Smooth muscle cell (in vitro differentiated cells): ENCODE results near the gene TMEM156. TPM values are rescaled to one million over a fixed set of nuclear protein-coding genes. Genes with fewer than 3 reads are reported as not detected.

Experiments used
- DNase-seq: peaks from one replicate; lab custom pipeline; 2025; ENCODE audit not compliant: unreplicated experiment; lab: John Stamatoyannopoulos, UW
- H2AFZ ChIP-seq: fragments of 200-600 bp; sonication (generic); 2 replicates; pipeline ENCODE4 v1.6.0; 2016; ENCODE audit warnings: antibody characterized with exemption, low read depth, mild to moderate bottlenecking
- H3F3A ChIP-seq: fragments of 200-600 bp; sonication (generic); 2 replicates; pipeline ENCODE4 v1.6.0; 2017; ENCODE audit warnings: antibody characterized with exemption, low read depth
- H3K27ac ChIP-seq: fragments of 200-600 bp; sonication (generic); 2 replicates; pipeline ENCODE4 v1.5.1; 2016; ENCODE audit warnings: low read depth, mild to moderate bottlenecking
- H3K27me3 ChIP-seq: fragments of 200-600 bp; sonication (generic); 2 replicates; pipeline ENCODE4 v1.6.1; 2016; ENCODE audit warnings: low read depth, mild to moderate bottlenecking
- H3K36me3 ChIP-seq: fragments of 200-600 bp; sonication (generic); 2 replicates; pipeline ENCODE4 v1.5.1; 2016; ENCODE audit warnings: low read depth
- H3K4me1 ChIP-seq: fragments of 200-600 bp; sonication (generic); 2 replicates; pipeline ENCODE4 v1.5.1; 2016; ENCODE audit warnings: low read depth
- H3K4me2 ChIP-seq: fragments of 200-600 bp; sonication (generic); 2 replicates; pipeline ENCODE4 v1.6.0; 2016; ENCODE audit warnings: mild to moderate bottlenecking
- H3K4me3 ChIP-seq: fragments of 200-600 bp; sonication (generic); 2 replicates; pipeline ENCODE4 v1.5.1; 2016; ENCODE audit warnings: mild to moderate bottlenecking
- H3K79me2 ChIP-seq: fragments of 200-600 bp; sonication (generic); 2 replicates; pipeline ENCODE4 v1.6.0; 2016; ENCODE audit warnings: low read depth, mild to moderate bottlenecking
- H3K9ac ChIP-seq: fragments of 200-600 bp; sonication (generic); 2 replicates; pipeline ENCODE4 v1.6.0; 2016; ENCODE audit warnings: low read depth
- H3K9me3 ChIP-seq: fragments of 200-600 bp; sonication (generic); replicated peaks from 2 replicates; pipeline ENCODE4 v1.5.1; 2016; ENCODE audit warnings: low read depth
- H4K20me1 ChIP-seq: fragments of 200-600 bp; sonication (generic); 2 replicates; pipeline ENCODE4 v1.6.0; 2016; ENCODE audit warnings: low read depth
- WGBS: methylation state at CpG from one replicate; pipeline ENCODE4 v1.1.7; 2016; ENCODE audit warnings: low lambda C conversion rate; 5-methylcytosine and 5-hydroxymethylcytosine counted together
- polyA plus RNA-seq: library from polyadenylated mRNA; unstranded; fragments of >200 nt; fragmentation: Nextera tagmentation; extraction: Ambion mirVana; gene quantifications from 2 replicates; pipeline ENCODE4 v1.2.1, GENCODE V29; 2016
- total RNA-seq: library from RNA; depleted of rRNA; stranded (reverse); fragments of >200 nt; gene quantifications from 2 replicates; pipeline ENCODE4 v1.2.3, GENCODE V29; 2014
- TF ChIP-seq, protein P1 (sequence below): fragments of 200-600 bp; sonication (generic); IDR thresholded peaks from 2 replicates; pipeline ENCODE4 v1.5.1; 2017; ENCODE audit warnings: borderline replicate concordance, mild to moderate bottlenecking, antibody characterized with exemption; ENCODE audit not compliant: insufficient read depth, poor library complexity, severe bottlenecking

Gene TMEM156
- total and polyA plus RNA-seq, 2 experiments from 2014 or later: 0.04 TPM; not detected in 1

DNA sequence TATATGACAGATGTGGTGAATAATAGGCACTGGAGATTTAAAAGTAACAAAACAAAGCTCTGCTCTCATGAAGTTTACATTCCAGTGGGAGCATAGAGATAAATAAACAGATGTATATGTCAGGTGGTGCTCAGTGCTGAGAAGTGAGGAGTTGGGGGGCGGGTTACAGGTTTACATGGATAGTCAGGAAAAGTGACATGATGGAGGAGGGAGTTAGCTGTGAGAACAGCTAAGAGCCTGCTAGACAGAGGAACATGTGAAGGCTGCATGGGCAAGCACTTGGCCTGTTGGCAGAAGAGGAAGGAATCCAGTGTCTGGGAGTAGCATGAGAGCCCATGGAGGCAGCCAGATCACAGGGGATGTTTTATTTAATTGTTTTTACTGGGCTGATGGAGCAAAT is 10.2 kb upstream of the TMEM156 start:
- WGBS: 88% methylated on average over 1 of the region's 1 CpG
- H3K36me3 ChIP-seq: no peaks in the 10 kb centered on the region
- no peak overlapping the region for H3K9ac ChIP-seq
- peaks cover 11% of the 10 kb centered on the region for H3K79me2 ChIP-seq
- H3K4me1 ChIP-seq: peaks cover 17% of the 10 kb centered on the region
- DNase-seq: no peak
- H3K27me3 ChIP-seq: no peaks in the 10 kb centered on the region
- no peak overlapping the region for H2AFZ ChIP-seq
- peak overlapping the region; percentile 39 for H3K27ac ChIP-seq
- no peaks in the 10 kb centered on the region for H4K20me1 ChIP-seq
- TF ChIP-seq, protein P1, sequence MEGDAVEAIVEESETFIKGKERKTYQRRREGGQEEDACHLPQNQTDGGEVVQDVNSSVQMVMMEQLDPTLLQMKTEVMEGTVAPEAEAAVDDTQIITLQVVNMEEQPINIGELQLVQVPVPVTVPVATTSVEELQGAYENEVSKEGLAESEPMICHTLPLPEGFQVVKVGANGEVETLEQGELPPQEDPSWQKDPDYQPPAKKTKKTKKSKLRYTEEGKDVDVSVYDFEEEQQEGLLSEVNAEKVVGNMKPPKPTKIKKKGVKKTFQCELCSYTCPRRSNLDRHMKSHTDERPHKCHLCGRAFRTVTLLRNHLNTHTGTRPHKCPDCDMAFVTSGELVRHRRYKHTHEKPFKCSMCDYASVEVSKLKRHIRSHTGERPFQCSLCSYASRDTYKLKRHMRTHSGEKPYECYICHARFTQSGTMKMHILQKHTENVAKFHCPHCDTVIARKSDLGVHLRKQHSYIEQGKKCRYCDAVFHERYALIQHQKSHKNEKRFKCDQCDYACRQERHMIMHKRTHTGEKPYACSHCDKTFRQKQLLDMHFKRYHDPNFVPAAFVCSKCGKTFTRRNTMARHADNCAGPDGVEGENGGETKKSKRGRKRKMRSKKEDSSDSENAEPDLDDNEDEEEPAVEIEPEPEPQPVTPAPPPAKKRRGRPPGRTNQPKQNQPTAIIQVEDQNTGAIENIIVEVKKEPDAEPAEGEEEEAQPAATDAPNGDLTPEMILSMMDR: no peak
- H3F3A ChIP-seq: peaks cover 8% of the 10 kb centered on the region
- no peak overlapping the region for H3K4me2 ChIP-seq
- H3K9me3 ChIP-seq: no peaks in the 10 kb centered on the region
- no peak overlapping the region for H3K4me3 ChIP-seq

DNA sequence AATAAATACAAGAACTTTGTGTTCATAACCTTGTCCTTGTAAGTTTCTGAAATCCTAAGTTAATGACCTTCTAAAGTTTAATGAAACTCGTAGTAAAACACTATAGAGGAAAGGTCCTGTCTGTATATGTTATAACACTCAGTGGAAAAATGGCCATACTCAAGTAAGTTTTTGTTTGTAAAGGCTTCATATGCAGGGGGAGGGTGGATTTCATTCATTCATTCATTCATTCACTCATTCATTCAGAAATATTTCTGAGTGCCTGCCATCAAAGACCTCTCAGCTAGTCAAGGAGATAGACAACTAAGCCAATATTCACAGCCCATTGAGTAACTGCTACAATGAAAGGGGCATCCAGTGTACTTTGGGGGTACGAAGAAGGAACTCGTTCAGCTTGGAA is 6.9 kb upstream of the TMEM156 start:
- DNase-seq: no peak
- Histone ChIP-seq H3F3A (no peaks in the 10 kb centered on the region), H3K27ac (no peak overlapping the region), H3K4me1 (peaks cover 18% of the 10 kb centered on the region), H3K9ac (no peak overlapping the region), H4K20me1 (no peaks in the 10 kb centered on the region), H3K27me3 (no peaks in the 10 kb centered on the region), H3K4me3 (no peak overlapping the region), H3K4me2 (no peak overlapping the region), H2AFZ (no peak overlapping the region), H3K79me2 (no peaks in the 10 kb centered on the region), H3K36me3 (no peaks in the 10 kb centered on the region), H3K9me3 (no peaks in the 10 kb centered on the region)
- TF ChIP-seq, protein P1: no peak
- WGBS: 92% methylated on average over 3 of the region's 3 CpGs

DNA sequence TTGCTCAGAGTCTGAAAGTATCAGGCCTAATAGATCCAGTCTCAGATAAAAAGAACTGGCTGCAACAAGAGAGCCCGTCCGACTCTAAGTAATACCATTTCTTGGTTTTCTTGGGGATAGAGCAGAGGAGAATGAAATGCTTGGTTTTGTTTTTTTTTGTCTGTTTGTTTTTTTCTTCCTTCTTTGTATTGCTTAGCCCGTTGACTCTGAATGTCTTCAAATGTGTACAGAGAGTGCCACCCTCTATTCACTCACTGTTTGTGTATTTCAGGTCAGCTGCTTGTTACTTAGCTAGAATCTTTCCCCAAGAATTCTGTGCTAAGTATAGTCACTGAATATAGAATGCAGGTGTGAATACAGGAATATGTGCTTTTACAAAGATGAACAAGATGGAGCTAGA is 5.7 kb upstream of the TMEM156 start:
- Histone ChIP-seq H3K79me2 (no peaks in the 10 kb centered on the region), H3K4me3 (no peak overlapping the region), H3K4me1 (peaks cover 7% of the 10 kb centered on the region), H3K9me3 (no peaks in the 10 kb centered on the region), H3K9ac (no peak overlapping the region), H4K20me1 (no peaks in the 10 kb centered on the region), H3K4me2 (no peak overlapping the region), H3K36me3 (no peaks in the 10 kb centered on the region), H3F3A (no peaks in the 10 kb centered on the region), H3K27ac (peak overlapping the region; percentile 1), H2AFZ (peak overlapping the region; percentile 24), H3K27me3 (no peaks in the 10 kb centered on the region)
- DNase-seq: no peak
- TF ChIP-seq, protein P1: no peak
- WGBS: 83% methylated on average over 3 of the region's 3 CpGs

DNA sequence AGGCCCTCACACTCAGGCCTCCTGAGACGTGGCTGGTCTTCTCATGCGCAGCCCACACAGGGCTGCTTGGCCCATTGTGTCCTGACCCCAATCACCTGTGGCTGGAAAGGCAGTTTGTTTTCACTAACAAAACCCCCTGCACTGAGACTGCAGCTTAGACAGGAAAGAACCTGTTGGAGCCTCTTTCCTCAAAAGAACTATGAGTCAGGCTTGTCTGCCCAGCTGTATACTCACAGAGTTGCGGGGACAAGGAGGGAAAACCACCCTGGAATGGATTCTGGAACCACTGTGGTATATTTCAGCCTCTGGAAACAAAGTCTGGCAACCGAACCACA is 5.2 kb upstream of the TMEM156 start:
- DNase-seq: no peak
- Histone ChIP-seq H3K9ac (no peak overlapping the region), H3K27ac (peak overlapping the region; percentile 1)

More for the DNA sequence above, 5.2 kb upstream of the TMEM156 start:
- Histone ChIP-seq H3K9me3 (no peaks in the 10 kb centered on the region), H3K4me3 (no peak overlapping the region), H3K4me2 (no peak overlapping the region), H3F3A (no peaks in the 10 kb centered on the region), H3K36me3 (no peaks in the 10 kb centered on the region), H3K27me3 (no peaks in the 10 kb centered on the region), H3K79me2 (no peaks in the 10 kb centered on the region), H3K4me1 (peaks cover 4% of the 10 kb centered on the region), H4K20me1 (no peaks in the 10 kb centered on the region), H2AFZ (peak overlapping the region; percentile 0)
- TF ChIP-seq, protein P1: no peak
- whole genome bisulfite sequencing: 48% methylated on average over 4 of the region's 4 CpGs
